Measurements from ENCODE around the gene HNRNPH1. TPM values are rescaled to one million over a fixed set of nuclear protein-coding genes. Genes with fewer than 3 reads are reported as not detected.
A peak's percentile ranks its signal among the peaks of the same experiment; 100 is the strongest.

Gene HNRNPH1
- total and polyA plus RNA-seq, 4 donors: 185 to 1,791 (median 306) TPM

GRCh38 chr5:179613460-179614071, 9.9 kb downstream of the HNRNPH1 start:
- Histone ChIP-seq H3K4me1 (ENCODE audit: control insufficient read depth in 5 of 5, insufficient read depth in 5 of 5, low read length in 5 of 5) (peaks cover 3 to 11% (median 6%) of the 10 kb centered on the region in 5 donors), H3K27ac (ENCODE audit: low read depth in 1 of 2, low read length in 1 of 2) (no peak overlapping the region), H3K4me3 (no peak overlapping the region), H3K9ac (ENCODE audit: insufficient read depth in 1 of 2, low read length in 2 of 2) (no peak overlapping the region), H3K36me3 (ENCODE audit: control insufficient read depth in 4 of 4, insufficient read depth in 4 of 4, low read length in 4 of 4) (peaks cover 51 to 91% (median 68%) of the 10 kb centered on the region in 4 donors), H3K27me3 (ENCODE audit: control insufficient read depth in 3 of 3, insufficient read depth in 3 of 3, low read length in 2 of 3) (no peaks in the 10 kb centered on the region), H3K9me3 (ENCODE audit: control insufficient read depth in 4 of 4, insufficient read depth in 3 of 4, low read length in 3 of 4) (no peaks in the 10 kb centered on the region)
- WGBS, 2 donors: 79 to 86% methylated on average over 8 of the region's 8 CpGs
- no peak for ATAC-seq (ENCODE audit: insufficient read depth, low FRiP score)
- DNase-seq: no peak
- no peak for TF ChIP-seq CTCF (IDR thresholded peaks at IDR 0.05; ENCODE audit: control extremely low read depth, extremely low read depth)

- Histone ChIP-seq H3K36me3 (ENCODE audit: control insufficient read depth in 4 of 4, insufficient read depth in 4 of 4, low read length in 4 of 4) (peaks cover 50 to 87% (median 69%) of the 10 kb centered on the region in 4 donors), H3K4me1 (ENCODE audit: control insufficient read depth in 5 of 5, insufficient read depth in 5 of 5, low read length in 5 of 5) (peaks cover 0 to 11% (median 3%) of the 10 kb centered on the region in 5 donors), H3K27me3 (ENCODE audit: control insufficient read depth in 3 of 3, insufficient read depth in 3 of 3, low read length in 2 of 3) (no peaks in the 10 kb centered on the region), H3K4me3 (no peak overlapping the region), H3K27ac (ENCODE audit: low read depth in 1 of 2, low read length in 1 of 2) (no peak overlapping the region), H3K9me3 (ENCODE audit: control insufficient read depth in 4 of 4, insufficient read depth in 3 of 4, low read length in 3 of 4) (no peaks in the 10 kb centered on the region), H3K9ac (ENCODE audit: insufficient read depth in 1 of 2, low read length in 2 of 2) (no peak overlapping the region)
- no peak for TF ChIP-seq CTCF (IDR thresholded peaks at IDR 0.05; ENCODE audit: control extremely low read depth, extremely low read depth)
- ATAC-seq (ENCODE audit: insufficient read depth, low FRiP score): no peak
- DNase-seq: peak in 2 of 3 donors; percentile 34 to 54
- 76 to 84% methylated on average over 21 of the region's 21 CpGs for WGBS, 2 donors
These were observed 10.7 kb downstream of the HNRNPH1 start for GRCh38 chr5:179612577-179613459.

- H3K9me3 ChIP-seq (ENCODE audit: control insufficient read depth in 4 of 4, insufficient read depth in 3 of 4, low read length in 3 of 4): no peaks in the 10 kb centered on the region
- H3K27me3 ChIP-seq (ENCODE audit: control insufficient read depth in 3 of 3, insufficient read depth in 3 of 3, low read length in 2 of 3): no peaks in the 10 kb centered on the region
- no peak for TF ChIP-seq CTCF (IDR thresholded peaks at IDR 0.05; ENCODE audit: control extremely low read depth, extremely low read depth)
- DNase-seq (no peak), ATAC-seq (ENCODE audit: insufficient read depth, low FRiP score) (no peak)
- no peak overlapping the region for H3K9ac ChIP-seq (ENCODE audit: insufficient read depth in 1 of 2, low read length in 2 of 2)
- peaks cover 0 to 11% (median 2%) of the 10 kb centered on the region in 5 donors for H3K4me1 ChIP-seq (ENCODE audit: control insufficient read depth in 5 of 5, insufficient read depth in 5 of 5, low read length in 5 of 5)
- peaks cover 35 to 76% (median 67%) of the 10 kb centered on the region in 4 donors for H3K36me3 ChIP-seq (ENCODE audit: control insufficient read depth in 4 of 4, insufficient read depth in 4 of 4, low read length in 4 of 4)
- no peak overlapping the region for H3K27ac ChIP-seq (ENCODE audit: low read depth in 1 of 2, low read length in 1 of 2)
- H3K4me3 ChIP-seq: no peak overlapping the region
These were observed 12.6 kb downstream of the HNRNPH1 start for GRCh38 chr5:179610903-179611265.
